Measurements from ENCODE around the gene CD70.
A peak's percentile ranks its signal among the peaks of the same experiment; 100 is the strongest.
"Not testable (repeated sequence)": the region's sequence is repeated elsewhere in the genome, so short reads cannot be mapped to it uniquely, and the experiment has no call there.

The CD70 gene

DNA sequence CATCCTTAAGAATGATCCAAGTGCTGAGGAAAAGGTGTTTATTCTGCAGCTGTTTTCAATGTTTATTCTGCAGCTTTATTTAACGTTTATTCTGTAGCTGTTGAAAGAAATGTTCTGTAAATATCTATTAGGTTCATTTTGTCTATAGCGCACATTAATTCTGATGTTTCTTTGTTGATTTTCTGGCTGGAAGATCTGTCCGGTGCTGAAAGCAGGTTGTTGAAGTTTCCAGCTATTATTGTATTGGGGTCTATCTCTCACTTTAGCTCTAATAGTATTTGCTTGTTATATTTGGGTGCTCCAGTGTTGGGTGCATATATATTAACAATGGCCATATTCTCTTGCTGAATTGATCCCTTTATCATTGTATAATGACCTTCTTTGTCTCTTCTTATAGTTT, 20.2 kb downstream of the CD70 start:
- no peak for DNase-seq (ENCODE audit: low read depth in 2 of 2)

DNA sequence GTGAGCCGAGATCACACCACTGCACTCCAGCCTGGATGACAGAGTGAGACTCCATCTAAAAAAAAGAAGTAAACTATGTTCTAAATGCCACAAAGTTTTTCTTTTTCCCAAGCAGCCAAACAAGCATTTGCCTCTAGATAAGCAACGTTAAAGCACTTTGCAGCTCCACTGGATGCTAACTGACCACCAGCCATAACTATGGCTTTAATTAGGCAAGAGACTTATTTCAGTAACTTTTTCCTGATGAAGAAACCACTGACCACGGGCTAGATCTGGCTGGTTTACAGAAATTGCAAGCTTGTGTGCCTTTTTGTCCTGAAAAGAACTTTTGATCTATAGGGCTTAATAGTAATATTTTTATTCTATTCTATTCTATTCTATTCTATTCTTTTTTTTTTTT, 22.1 kb downstream of the CD70 start:
- DNase-seq (ENCODE audit: low read depth in 2 of 2), result no peak

DNA sequence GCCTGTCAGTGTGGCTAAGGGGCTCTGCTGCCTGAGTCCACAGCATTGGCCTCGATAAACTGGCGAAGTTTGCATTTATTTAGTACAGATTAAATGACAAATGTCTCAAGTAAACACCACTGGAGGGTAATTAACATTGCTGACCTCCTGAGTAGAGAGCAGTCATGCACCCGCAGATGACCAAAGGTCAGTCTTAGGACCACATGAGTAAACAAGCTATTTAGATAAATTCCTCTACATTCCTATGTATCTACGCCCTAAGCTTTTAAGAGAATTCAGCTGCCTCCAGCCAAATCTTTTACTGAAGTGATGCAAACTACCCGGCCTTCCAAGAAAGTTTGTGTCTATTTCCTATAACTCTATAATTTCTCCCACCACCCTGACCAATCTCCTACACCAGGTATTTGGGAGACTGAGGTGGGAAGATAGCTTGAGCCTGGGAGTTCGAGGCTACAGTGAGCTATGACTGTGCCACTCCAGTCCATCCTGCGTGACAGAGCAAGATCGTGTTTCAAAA, 22.9 kb downstream of the CD70 start:
- DNase-seq (ENCODE audit: low read depth in 2 of 2), result no peak

DNA sequence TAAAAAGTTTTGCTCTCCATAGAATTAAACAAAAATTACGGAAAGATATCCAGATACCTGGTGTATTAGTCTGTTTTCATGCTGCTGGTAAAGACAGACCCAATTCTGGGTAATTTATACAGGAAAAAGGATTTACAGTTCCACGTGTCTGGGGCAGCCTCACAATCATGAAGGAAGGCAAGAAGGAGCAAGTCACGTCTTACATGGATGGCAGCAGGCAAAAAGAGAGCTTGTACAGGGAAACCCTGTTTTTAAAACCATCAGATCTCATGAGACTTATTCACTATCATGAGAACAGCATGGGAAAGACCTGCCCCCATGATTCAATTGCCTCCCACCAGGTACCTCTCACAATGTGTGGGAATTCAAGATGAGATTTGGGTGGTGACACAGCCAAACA, 24.2 kb downstream of the CD70 start:
- DNase-seq (ENCODE audit: low read depth in 2 of 2), result not testable (repeated sequence)

DNA sequence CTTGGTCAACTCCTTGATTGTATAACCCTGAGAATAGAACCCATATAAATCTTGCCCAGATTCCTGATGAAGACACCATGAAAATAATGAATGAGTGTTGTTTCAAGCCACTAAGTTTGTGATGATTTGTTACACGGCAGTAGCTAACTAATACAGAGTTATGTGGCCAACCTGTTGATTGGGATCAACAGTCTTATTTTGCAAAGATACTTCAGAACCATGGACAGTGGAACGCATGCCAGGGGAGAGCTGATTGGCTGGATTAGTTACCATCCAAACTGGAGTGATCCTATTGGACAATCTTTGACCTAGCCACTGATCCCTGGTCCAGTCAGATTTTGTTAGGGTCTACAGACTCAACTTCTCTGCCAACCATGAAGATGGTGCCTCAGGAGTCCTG, 26.6 kb downstream of the CD70 start:
- no peak for DNase-seq (ENCODE audit: low read depth in 2 of 2)

DNA sequence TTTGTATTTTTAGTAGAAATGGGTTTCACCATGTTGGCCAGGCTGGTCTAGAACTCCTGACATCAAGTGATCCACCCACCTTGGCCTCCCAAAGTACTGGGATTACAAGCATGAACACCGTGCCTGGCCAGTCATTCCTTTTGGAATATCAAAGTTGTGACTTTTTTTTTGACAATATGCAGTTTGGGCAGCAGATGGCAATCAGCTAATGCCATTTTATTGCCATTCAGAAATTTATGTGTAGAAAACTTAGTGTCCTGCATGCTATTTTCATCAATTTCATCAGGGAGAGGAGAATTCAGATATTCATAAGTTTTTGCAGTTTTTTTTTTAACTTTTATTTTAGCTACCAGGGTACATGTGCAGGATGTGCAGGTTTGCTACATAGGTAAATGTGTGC, 28.5 kb downstream of the CD70 start:
- DNase-seq (ENCODE audit: low read depth in 2 of 2), result not testable (repeated sequence)

DNA sequence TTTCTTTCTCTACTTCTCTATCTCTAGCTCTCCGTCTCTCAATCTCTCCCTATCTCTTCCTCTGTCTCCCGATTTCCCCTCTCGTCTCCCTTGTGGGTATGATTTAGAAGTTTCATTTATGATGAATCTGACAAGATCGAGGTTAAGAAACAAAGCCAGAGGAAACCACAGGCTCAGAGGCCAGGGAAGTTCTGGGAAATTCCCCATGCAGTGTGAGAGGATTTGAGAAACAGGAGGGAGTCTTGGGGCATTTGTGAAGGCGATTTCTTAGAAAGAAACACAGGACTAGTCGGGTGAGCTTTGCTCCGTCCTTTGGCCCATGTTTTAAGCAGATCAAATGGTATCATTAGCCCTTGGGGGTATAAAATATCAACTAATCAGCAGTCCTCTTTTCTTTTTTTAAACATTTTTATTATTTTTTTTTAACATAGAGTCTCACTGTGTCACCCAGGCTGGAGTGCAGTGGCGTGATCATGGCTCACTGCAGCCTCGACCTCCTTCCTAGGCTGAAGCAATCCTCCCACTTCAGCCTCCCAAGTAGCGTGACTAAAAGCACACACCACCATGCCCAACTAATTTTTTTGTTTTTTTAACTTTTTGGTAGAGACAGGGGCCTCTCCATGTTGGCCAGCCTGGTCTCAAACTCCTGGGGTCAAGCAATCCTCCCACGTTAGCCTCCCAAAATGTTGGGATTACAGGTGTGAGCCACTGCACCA, 34.3 kb downstream of the CD70 start:
- peak in 1 of 2 donors; percentile 15 for DNase-seq (ENCODE audit: low read depth in 2 of 2)

DNA sequence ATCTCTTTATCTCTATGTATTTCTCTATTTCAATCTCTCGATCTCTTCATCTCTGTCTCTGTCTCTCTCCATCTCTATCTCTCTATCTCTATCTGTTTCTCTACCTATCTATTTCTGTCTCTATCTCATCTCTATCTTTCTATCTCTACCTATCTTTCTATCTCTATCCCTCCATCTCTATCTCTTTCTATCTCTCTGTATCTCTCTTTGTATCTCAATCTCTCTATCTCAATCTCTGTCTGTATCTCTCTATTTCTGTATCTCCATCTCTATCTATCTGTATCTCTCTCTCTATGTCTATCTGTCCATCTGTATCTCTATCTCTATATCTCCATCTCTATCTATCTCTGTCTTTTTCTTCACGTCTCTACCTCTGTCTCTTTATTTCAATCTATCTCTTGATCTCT, 34.9 kb downstream of the CD70 start:
- no peak for DNase-seq (ENCODE audit: low read depth in 2 of 2)

DNA sequence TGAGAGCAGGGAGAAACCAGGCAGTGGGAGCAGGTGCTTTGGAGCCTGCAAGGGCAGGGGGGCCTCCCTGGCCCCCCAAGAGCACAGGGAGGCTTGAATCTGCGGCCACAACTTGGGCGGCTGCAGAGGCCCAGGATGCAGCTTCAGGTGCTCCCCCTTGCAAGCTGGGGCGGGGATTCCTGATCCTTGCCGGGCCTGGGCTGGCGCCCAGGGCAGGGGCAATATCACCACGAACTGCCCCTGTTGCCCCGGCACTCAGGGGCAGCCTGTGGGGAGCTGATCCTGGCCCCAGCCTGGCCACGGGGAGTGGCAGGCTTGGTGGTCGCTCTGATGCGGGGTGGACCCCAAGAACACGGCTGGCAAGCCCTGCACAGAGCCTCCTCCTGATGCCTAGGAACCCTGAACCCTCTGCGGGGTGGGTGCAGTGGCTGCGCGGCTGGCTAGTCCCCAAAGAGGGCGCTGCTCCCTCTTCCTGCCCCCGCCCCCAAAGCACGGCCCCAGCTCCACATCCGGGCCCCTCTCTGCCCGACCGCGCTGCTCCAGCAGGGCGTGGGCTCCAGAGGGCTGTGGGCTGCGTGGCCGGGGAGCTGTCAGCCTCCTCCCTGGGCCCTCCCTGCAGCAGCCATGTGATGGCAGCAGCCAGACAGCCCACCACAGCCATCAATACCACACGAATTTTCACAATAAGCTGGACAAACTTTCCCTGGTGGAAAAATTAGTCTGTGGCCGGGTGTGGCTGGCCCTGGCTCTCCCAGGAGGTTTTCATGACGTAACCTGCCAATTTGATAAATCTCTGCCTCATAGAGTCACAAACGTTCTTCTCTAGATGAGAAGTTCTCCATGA, 39.1 kb downstream of the CD70 start:
- peak; percentile 42 to 50 for DNase-seq (ENCODE audit: low read depth in 2 of 2)

DNA sequence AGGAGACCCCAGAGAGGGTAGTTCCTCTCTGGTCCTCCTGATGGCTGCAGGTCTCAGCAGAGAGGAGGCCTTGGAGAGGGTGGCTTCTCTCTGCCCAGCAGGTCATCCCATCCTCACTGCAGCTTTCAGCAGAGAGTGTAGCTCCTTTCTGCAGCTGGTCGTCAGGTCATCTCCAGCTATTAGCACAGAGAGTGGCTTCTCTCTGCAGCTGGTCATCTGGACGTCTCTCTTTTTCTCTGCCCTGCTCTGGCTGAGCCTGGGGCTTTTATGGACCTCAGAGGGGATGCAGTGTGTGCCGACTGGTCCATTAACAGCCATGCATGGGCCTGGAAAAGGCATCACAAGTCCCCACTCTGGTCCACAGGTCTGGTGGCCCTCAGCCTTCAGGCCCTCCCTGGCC, 39.9 kb downstream of the CD70 start:
- no peak for DNase-seq (ENCODE audit: low read depth in 2 of 2)

DNA sequence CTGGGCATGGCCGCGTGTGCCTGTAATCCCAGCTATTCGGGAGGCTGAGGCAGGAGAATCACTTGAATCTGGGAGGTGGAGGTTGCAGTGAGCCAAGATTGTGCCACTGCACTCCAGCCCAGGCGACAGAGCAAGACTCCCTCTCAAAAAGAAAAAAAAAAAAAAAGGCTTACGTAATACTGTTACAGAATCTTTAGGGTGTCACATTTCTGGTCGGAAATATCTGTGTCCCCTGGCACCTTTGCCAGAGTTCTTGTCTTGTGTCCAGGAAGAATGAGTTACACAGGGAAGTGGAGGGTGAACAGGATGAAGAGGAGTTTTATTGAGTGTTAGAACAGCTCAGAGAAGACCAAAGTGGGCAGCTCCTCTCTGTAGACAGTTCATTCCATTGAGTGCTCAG, 40.3 kb downstream of the CD70 start:
- DNase-seq (ENCODE audit: low read depth in 2 of 2), result not testable (repeated sequence)

DNA sequence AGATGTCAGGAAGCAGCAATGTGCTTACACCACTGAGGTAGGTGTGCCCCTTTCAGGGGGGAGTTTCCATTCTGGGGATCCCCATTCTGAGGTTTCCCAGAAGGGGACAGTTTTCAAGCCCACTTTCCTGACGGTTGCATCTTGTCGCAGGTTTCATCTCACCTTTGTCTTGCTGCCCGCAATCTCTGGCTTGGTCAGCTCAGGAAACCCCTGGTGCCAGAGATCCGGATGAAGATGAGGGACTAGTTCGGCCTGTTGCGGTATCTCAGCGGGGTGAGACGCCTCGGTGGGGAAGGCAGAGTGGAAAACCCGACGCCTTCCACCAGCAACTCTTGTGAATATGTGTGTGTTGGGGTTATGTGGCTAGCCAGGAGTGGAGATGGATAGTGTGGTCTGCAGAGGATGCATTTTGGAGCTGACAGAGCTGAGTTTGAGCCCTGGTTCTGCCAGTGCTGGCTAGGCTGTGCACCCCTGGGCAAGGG, 47.0 kb downstream of the CD70 start:
- DNase-seq (ENCODE audit: low read depth in 2 of 2), result no peak

DNA sequence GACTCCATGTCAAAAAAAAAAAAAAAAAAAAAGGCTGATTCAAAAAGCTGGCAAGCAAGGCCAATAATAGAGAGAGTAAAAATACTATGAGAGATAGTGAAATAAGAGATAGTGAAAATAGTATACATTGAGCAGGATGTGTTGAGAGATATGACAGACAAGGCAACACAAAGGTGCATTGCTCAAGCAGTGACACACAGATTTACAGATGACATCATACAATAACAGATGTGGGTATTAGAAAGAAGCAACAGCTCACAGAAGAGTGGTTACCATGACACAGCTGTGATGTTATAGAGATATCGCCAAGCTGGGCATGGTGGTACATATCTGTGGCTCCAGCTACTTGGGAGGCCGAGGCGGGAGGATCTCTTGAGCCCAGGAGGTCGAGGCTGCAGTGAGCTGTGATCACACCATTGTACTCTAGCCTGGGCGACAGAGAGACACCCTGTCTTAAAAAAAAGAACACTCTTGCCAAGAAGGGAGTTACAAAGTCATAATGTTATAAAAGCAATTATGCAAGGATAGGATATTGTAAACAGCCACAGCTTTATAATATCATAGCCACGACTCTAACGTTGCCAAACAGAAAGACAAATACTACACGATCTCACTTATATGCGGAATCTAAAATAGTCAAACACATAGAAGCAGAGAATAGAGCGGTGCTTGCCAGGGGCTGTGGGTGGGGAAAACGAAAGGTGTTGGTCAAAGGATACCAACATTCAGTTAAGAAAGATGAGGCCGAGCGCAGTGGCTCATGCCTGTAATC, 49.8 kb downstream of the CD70 start:
- no peak for DNase-seq (ENCODE audit: low read depth in 2 of 2)

DNA sequence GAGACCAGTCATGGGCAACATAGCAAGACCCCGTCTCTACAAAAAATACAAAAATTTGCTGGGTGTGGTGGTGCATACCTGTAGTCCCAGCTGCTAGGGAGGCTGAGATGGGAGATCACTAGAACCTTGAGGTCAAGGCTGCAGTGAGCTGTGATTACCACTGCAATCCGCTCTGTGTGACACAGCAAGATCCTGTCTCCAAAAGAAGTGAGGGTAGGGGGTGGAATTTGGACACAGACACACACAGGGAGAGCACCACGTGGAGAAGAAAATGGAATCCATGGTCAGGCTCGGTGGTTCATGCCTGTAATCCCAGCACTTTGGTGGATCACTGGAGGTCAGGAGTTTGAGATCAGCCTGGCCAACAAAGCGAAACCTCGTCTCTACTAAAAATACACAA, 51.4 kb downstream of the CD70 start:
- no peak for DNase-seq (ENCODE audit: low read depth in 2 of 2)

Measured in stimulated activated CD4-positive, alpha-beta T cell treated with anti-CD3 and anti-CD28 coated beads, Interleukin-4, amount 100 ng/mL, for 48 hours (primary cell).